ENCODE results near the gene RFT1.
"Not testable (repeated sequence)": the region's sequence is repeated elsewhere in the genome, so short reads cannot be mapped to it uniquely, and the experiment has no call there.

RFT1 gene

GRCh38 chr3:53163444-53164387 lies 33.5 kb upstream of the RFT1 start:
- no peak for DNase-seq (ENCODE audit: low read depth in 2 of 2)

GRCh38 chr3:53162672-53163443 lies 32.6 kb upstream of the RFT1 start:
- DNase-seq (ENCODE audit: low read depth in 2 of 2): peak; percentile 24 to 40

- DNase-seq (ENCODE audit: low read depth in 2 of 2): peak in 1 of 2 donors; percentile 28
These were observed 31.8 kb upstream of the RFT1 start for GRCh38 chr3:53161820-53162671.

- DNase-seq (ENCODE audit: low read depth in 2 of 2): no peak
These were observed 31.2 kb upstream of the RFT1 start for GRCh38 chr3:53161450-53161819.

- peak; percentile 65 to 71 for DNase-seq (ENCODE audit: low read depth in 2 of 2)
These were observed 30.6 kb upstream of the RFT1 start, which contains the start of gene PRKCD for GRCh38 chr3:53160660-53161449. Gene PRKCD, plus strand, starts transcription at chr3:53161209. Its CDS starts 17,214 bp downstream, at chr3:53178423.

GRCh38 chr3:53160061-53160659 lies 29.9 kb upstream of the RFT1 start:
- no peak for DNase-seq (ENCODE audit: low read depth in 2 of 2)

GRCh38 chr3:53159156-53160060 lies 29.2 kb upstream of the RFT1 start:
- no peak for DNase-seq (ENCODE audit: low read depth in 2 of 2)

- DNase-seq (ENCODE audit: low read depth in 2 of 2): no peak
These were observed 28.5 kb upstream of the RFT1 start for GRCh38 chr3:53158765-53159155.

GRCh38 chr3:53157974-53158580 lies 27.8 kb upstream of the RFT1 start:
- DNase-seq (ENCODE audit: low read depth in 2 of 2): no peak

- DNase-seq (ENCODE audit: low read depth in 2 of 2): no peak
These were observed 26.2 kb upstream of the RFT1 start for GRCh38 chr3:53156368-53156834.

GRCh38 chr3:53155760-53156159 lies 25.5 kb upstream of the RFT1 start:
- DNase-seq (ENCODE audit: low read depth in 2 of 2): no peak

- no peak for DNase-seq (ENCODE audit: low read depth in 2 of 2)
These were observed 24.6 kb upstream of the RFT1 start for GRCh38 chr3:53154881-53155285.

GRCh38 chr3:53153980-53154379 lies 23.7 kb upstream of the RFT1 start:
- DNase-seq (ENCODE audit: low read depth in 2 of 2): no peak

GRCh38 chr3:53153264-53153823 lies 23.1 kb upstream of the RFT1 start:
- no peak for DNase-seq (ENCODE audit: low read depth in 2 of 2)

- DNase-seq (ENCODE audit: low read depth in 2 of 2): no peak
These were observed 21.8 kb upstream of the RFT1 start for GRCh38 chr3:53151870-53152660.

- DNase-seq (ENCODE audit: low read depth in 2 of 2): no peak
These were observed 21.2 kb upstream of the RFT1 start for GRCh38 chr3:53151465-53151864.

GRCh38 chr3:53151086-53151438 lies 20.8 kb upstream of the RFT1 start:
- DNase-seq (ENCODE audit: low read depth in 2 of 2): not testable (repeated sequence)

Data from stimulated activated CD8-positive, alpha-beta memory T cell treated with anti-CD3 and anti-CD28 coated beads, Interleukin-2, amount 100 ng/mL, for 1 hour (primary cell).